Fibroblast of lung (primary cell): ENCODE results near the gene CTNNAL1. TPM values are rescaled to one million over a fixed set of nuclear protein-coding genes. Genes with fewer than 3 reads are reported as not detected.

Experiments used
- DNase-seq, 2 donors: peaks; one replicate each; pipeline versions ENCODE4 v3.0.0 to v3.0.0-alpha.2; 2010; ENCODE audit warnings: low read depth in 2 of 2
- H2AFZ ChIP-seq: 2 replicates; pipeline ENCODE4 v1.5.1; 2012; ENCODE audit warnings: low read length, control low read depth, inconsistent platforms
- H3K27ac ChIP-seq: 2 replicates; pipeline ENCODE4 v1.5.1; 2011; ENCODE audit warnings: low read length, control low read depth; ENCODE audit not compliant: insufficient read depth
- H3K27me3 ChIP-seq: 2 replicates; pipeline ENCODE4 v1.5.1; 2011; ENCODE audit warnings: mild to moderate bottlenecking, low read length; ENCODE audit not compliant: control insufficient read depth, insufficient read depth
- H3K36me3 ChIP-seq: 2 replicates; pipeline ENCODE4 v1.5.1; 2011; ENCODE audit warnings: low read length; ENCODE audit not compliant: control insufficient read depth, insufficient read depth
- H3K4me1 ChIP-seq: 2 replicates; pipeline ENCODE4 v1.5.1; 2011; ENCODE audit warnings: low read length; ENCODE audit not compliant: control insufficient read depth, insufficient read depth; ENCODE audit errors: extremely low read depth
- H3K4me2 ChIP-seq: 2 replicates; pipeline ENCODE4 v1.5.1; 2011; ENCODE audit warnings: low read length, control low read depth; ENCODE audit not compliant: insufficient read depth; ENCODE audit errors: extremely low read depth
- H3K4me3 ChIP-seq, 4 experiments: fragments of 200-600 bp in 1 of 4; sonication (generic) in 1 of 4; replicated peaks in 1 of 4; 2 replicates each; pipeline ENCODE4 v1.5.1; 2011 to 2016; ENCODE audit warnings: low read length in 4 of 4, low read depth in 3 of 4, mild to moderate bottlenecking in 3 of 4, control low read depth in 2 of 4, inconsistent platforms in 1 of 4, mixed read lengths in 1 of 4; ENCODE audit not compliant: insufficient read depth in 1 of 4; ENCODE audit errors: control extremely low read depth in 1 of 4
- H3K79me2 ChIP-seq: 2 replicates; pipeline ENCODE4 v1.5.1; 2012; ENCODE audit warnings: mild to moderate bottlenecking, low read length, inconsistent platforms; ENCODE audit not compliant: control insufficient read depth, insufficient read depth
- H3K9ac ChIP-seq: 2 replicates; pipeline ENCODE4 v1.5.1; 2011; ENCODE audit warnings: mild to moderate bottlenecking, low read length, control low read depth; ENCODE audit not compliant: insufficient read depth
- H3K9me3 ChIP-seq: 2 replicates; pipeline ENCODE4 v1.5.1; 2012; ENCODE audit warnings: low read depth, low read length; ENCODE audit not compliant: control insufficient read depth, insufficient read depth
- H4K20me1 ChIP-seq: 2 replicates; pipeline ENCODE4 v1.5.1; 2011; ENCODE audit warnings: low read length; ENCODE audit not compliant: control insufficient read depth, insufficient read depth; ENCODE audit errors: extremely low read depth
- CTCF ChIP-seq, 2 donors: IDR thresholded peaks in 1 of 2; conservative IDR thresholded peaks in 1 of 2; 1 replicate in 1 of 2; 2 replicates in 1 of 2; pipeline ENCODE4 v1.5.1; 2011 to 2012; ENCODE audit warnings: low read length in 2 of 2, control low read depth in 1 of 2, inconsistent platforms in 1 of 2, low read depth in 1 of 2, mild to moderate bottlenecking in 1 of 2
- EZH2 ChIP-seq: IDR thresholded peaks from 2 replicates; pipeline ENCODE4 v1.5.1; 2012; ENCODE audit warnings: low read length, control low read depth, mild to moderate bottlenecking; ENCODE audit errors: missing control alignments
- polyA plus RNA-seq, 2 donors: library from polyadenylated mRNA; depleted of rRNA in 1 of 2; stranded (reverse) in 1 of 2; unstranded in 1 of 2; fragments of >200 nt; gene quantifications; 2 replicates each; pipeline ENCODE4 v1.2.1, GENCODE V29; 2011 to 2012; ENCODE audit warnings: missing spikeins in 1 of 2
- total RNA-seq: library from RNA; depleted of rRNA; stranded (reverse); fragments of >200 nt; gene quantifications from 2 replicates; pipeline ENCODE4 v1.2.1, GENCODE V29; 2014

The CTNNAL1 gene
- total and polyA plus RNA-seq, 2 donors (not counting 1 experiment from before 2014, with no cell fraction given), result 68.4 to 95.2 TPM

DNA sequence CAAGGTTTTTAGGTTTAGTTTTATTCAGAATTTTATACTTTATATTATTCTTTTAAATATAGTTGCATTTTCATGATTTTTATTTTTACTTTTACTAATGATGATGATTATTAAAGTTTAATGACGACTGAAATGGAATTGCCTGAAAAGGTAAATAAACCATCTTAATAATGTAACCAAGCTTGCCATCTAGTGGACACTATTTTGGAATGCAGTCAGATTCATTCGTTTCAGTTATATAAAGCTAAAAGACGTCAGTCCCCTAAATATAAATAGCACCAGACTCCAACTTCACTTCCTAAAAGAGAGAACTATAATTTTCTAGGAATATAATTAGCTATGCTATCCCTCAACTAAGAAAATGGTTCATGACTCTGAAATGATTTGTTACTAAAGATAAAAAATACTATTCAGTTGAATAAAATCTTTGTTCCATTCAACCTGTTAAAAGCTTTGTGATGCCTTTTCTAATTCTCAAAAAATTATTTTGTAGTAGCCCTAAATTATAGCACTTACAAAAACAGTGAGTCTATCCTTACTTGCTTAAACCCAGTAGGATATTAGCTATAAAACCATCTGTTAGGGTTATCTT, 59.2 kb downstream of the CTNNAL1 start:
- no peaks in the 10 kb centered on the region for H4K20me1 ChIP-seq
- H3K4me2 ChIP-seq, result no peak overlapping the region
- no peaks in the 10 kb centered on the region for H3K4me1 ChIP-seq
- no peaks in the 10 kb centered on the region for H3K79me2 ChIP-seq
- H3K27me3 ChIP-seq, result no peaks in the 10 kb centered on the region
- H3K36me3 ChIP-seq, result no peaks in the 10 kb centered on the region
- no peaks in the 10 kb centered on the region for H3K9me3 ChIP-seq
- no peak overlapping the region for H3K9ac ChIP-seq
- TF ChIP-seq EZH2 (no peak), CTCF (conservative IDR thresholded peaks at IDR 0.05 in 1 of 2, IDR thresholded peaks at IDR 0.05 in 1 of 2; ENCODE audit: low read depth in 1 of 2, low read length in 2 of 2) (peak; percentile 19 to 71)
- H3K4me3 ChIP-seq, result no peak overlapping the region
- H3K27ac ChIP-seq, result peak overlapping the region; percentile 45
- no peak overlapping the region for H2AFZ ChIP-seq
- peak; percentile 61 to 75 for DNase-seq

DNA sequence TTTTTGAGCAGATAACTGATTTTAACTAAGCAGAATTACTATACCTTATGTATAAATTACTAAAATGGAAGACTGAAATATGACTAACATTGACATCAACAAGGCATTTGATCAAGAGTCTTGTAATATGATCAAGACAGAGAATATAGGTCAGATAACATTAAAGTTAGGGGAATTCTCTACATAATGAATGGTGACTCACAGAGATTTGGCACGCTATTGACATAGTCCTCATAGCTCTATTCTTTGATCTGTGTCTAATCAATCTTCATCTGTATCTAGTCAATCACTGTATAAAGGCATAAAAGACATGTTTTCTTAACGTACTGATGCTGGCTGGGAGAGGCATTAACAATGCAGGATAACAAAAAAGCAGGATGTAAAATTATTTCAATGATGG, 61.7 kb downstream of the CTNNAL1 start:
- Histone ChIP-seq H3K27me3 (no peaks in the 10 kb centered on the region), H3K27ac (no peak overlapping the region), H3K9me3 (no peaks in the 10 kb centered on the region), H4K20me1 (no peaks in the 10 kb centered on the region), H3K9ac (no peak overlapping the region), H3K4me2 (no peak overlapping the region), H3K36me3 (peaks cover 1% of the 10 kb centered on the region), H3K4me3 (no peak overlapping the region), H3K79me2 (no peaks in the 10 kb centered on the region), H2AFZ (no peak overlapping the region), H3K4me1 (no peaks in the 10 kb centered on the region)
- no peak for DNase-seq
- TF ChIP-seq CTCF (conservative IDR thresholded peaks at IDR 0.05 in 1 of 2, IDR thresholded peaks at IDR 0.05 in 1 of 2; ENCODE audit: low read depth in 1 of 2, low read length in 2 of 2) (no peak), EZH2 (no peak)

DNA sequence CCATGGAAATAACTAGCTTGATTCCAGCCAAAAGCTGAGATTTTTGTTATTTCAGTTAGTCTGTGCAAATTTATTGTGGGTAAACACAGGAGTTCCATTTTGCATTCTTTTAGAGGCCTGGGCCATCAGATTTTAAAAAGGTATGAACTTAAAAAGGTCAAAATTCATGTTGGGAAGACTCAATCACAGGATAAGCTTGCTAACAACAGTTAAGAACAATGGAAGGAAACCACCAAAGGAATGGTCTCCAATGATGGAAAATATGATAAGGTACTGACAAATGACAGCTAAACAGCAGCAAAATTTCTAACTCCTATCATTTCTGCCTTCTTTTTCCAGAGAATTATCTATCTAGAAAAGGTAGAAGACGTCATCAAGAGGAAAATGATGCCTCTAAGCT, 63.1 kb downstream of the CTNNAL1 start:
- no peak for DNase-seq
- no peaks in the 10 kb centered on the region for H3K27me3 ChIP-seq
- peaks cover 1% of the 10 kb centered on the region for H3K36me3 ChIP-seq
- TF ChIP-seq CTCF (conservative IDR thresholded peaks at IDR 0.05 in 1 of 2, IDR thresholded peaks at IDR 0.05 in 1 of 2; ENCODE audit: low read depth in 1 of 2, low read length in 2 of 2), result no peak
- no peak for TF ChIP-seq EZH2
- H3K79me2 ChIP-seq, result no peaks in the 10 kb centered on the region
- H3K4me2 ChIP-seq, result no peak overlapping the region
- no peak overlapping the region for H3K9ac ChIP-seq
- H3K4me1 ChIP-seq, result no peaks in the 10 kb centered on the region
- no peak overlapping the region for H2AFZ ChIP-seq
- H4K20me1 ChIP-seq, result no peaks in the 10 kb centered on the region
- no peak overlapping the region for H3K4me3 ChIP-seq
- H3K27ac ChIP-seq, result no peak overlapping the region
- H3K9me3 ChIP-seq, result no peaks in the 10 kb centered on the region
